Measurements from ENCODE around the gene FSD1L.

Gene FSD1L

GRCh38 chr9:105426657-105427056 lies 21.2 kb upstream of the FSD1L start:
- no peak overlapping the region for H3K9ac ChIP-seq (ENCODE audit: low read length)
- H3K4me2 ChIP-seq (ENCODE audit: low read depth, low read length): no peak overlapping the region
- no peak overlapping the region for H3K4me3 ChIP-seq (ENCODE audit: low read length)
- no peaks in the 10 kb centered on the region for H3K9me2 ChIP-seq (replicated peaks; ENCODE audit: insufficient read depth, low read length)
- H3F3A ChIP-seq (ENCODE audit: insufficient read depth, low read length): no peaks in the 10 kb centered on the region
- TF ChIP-seq CTCF (IDR thresholded peaks at IDR 0.05; ENCODE audit: low read length) (no peak), EZH2 (optimal IDR thresholded peaks at IDR 0.05; ENCODE audit: low read depth, low read length) (no peak), EZH2phosphoT487 (IDR thresholded peaks at IDR 0.05; ENCODE audit: low read length) (no peak)
- DNase-seq: no peak
- no peaks in the 10 kb centered on the region for H3K9me3 ChIP-seq (replicated peaks; ENCODE audit: insufficient read depth, low read length)
- no peaks in the 10 kb centered on the region for H3K27me3 ChIP-seq (replicated peaks; ENCODE audit: insufficient read depth, low read length)
- H3K27ac ChIP-seq (ENCODE audit: low read length): no peak overlapping the region
- H3K79me2 ChIP-seq (ENCODE audit: low read length): no peaks in the 10 kb centered on the region
- no peaks in the 10 kb centered on the region for H3K4me1 ChIP-seq (ENCODE audit: low read length)
- H4K20me1 ChIP-seq (ENCODE audit: insufficient read depth, low read length): no peaks in the 10 kb centered on the region
- H2AFZ ChIP-seq (ENCODE audit: low read length): no peak overlapping the region
- no peaks in the 10 kb centered on the region for H3K36me3 ChIP-seq (replicated peaks; ENCODE audit: insufficient read depth, low read length)

DNA sequence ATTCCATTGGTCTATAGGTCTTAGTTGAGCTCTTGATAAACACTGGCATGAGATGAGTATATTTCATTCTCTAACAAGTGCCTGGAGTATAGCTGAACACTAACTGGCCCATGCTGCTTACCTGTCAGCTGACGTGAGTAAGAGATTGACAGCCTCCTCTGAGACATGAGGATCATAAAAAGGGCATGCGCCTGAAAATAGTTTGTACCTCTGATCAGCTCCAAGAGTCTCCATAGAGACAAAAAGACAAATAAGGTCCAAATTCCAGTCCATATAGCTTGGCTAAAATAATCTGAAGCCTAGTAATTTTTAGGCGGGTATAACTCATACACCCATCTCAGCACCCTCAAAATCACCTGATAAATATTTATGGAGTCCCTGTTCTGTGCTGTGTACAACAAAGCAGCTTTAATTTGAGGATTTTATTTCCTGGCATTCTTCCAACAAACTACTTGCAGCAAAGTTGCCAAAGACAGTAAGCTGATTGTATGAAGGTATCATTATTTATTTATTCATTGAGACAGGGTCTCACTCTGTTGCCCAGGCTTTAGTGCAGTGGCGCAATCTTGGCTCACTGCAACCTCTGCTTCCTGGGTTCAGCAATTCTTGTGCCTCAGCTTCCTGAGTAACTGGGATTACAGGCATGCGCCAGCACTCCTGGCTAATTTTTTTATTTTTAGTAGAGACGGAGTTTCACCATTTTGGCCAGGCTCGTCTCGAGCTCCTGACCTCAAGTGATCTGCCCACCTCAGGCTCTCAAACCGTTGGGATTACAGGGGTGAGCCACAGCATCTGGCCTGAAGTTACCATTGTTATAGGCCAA lies 16.2 kb upstream of the FSD1L start:
- Histone ChIP-seq H3K36me3 (replicated peaks; ENCODE audit: insufficient read depth, low read length) (no peaks in the 10 kb centered on the region), H3K9me3 (replicated peaks; ENCODE audit: insufficient read depth, low read length) (no peaks in the 10 kb centered on the region), H4K20me1 (ENCODE audit: insufficient read depth, low read length) (no peaks in the 10 kb centered on the region), H3K4me2 (ENCODE audit: low read depth, low read length) (no peak overlapping the region), H3K27me3 (replicated peaks; ENCODE audit: insufficient read depth, low read length) (no peaks in the 10 kb centered on the region), H2AFZ (ENCODE audit: low read length) (no peak overlapping the region), H3F3A (ENCODE audit: insufficient read depth, low read length) (no peaks in the 10 kb centered on the region), H3K4me1 (ENCODE audit: low read length) (no peaks in the 10 kb centered on the region), H3K4me3 (ENCODE audit: low read length) (no peak overlapping the region), H3K9me2 (replicated peaks; ENCODE audit: insufficient read depth, low read length) (no peaks in the 10 kb centered on the region), H3K9ac (ENCODE audit: low read length) (no peak overlapping the region), H3K79me2 (ENCODE audit: low read length) (no peaks in the 10 kb centered on the region), H3K27ac (ENCODE audit: low read length) (no peak overlapping the region)
- TF ChIP-seq EZH2 (optimal IDR thresholded peaks at IDR 0.05; ENCODE audit: low read depth, low read length): no peak
- TF ChIP-seq CTCF (IDR thresholded peaks at IDR 0.05; ENCODE audit: low read length): no peak
- no peak for DNase-seq

- H3K4me3 ChIP-seq (ENCODE audit: low read length): no peak overlapping the region
- no peak for DNase-seq
- H3K79me2 ChIP-seq (ENCODE audit: low read length): no peaks in the 10 kb centered on the region
- no peak overlapping the region for H3K27ac ChIP-seq (ENCODE audit: low read length)
- H3K9me2 ChIP-seq (replicated peaks; ENCODE audit: insufficient read depth, low read length): no peaks in the 10 kb centered on the region
- H3K9ac ChIP-seq (ENCODE audit: low read length): no peak overlapping the region
- H3K27me3 ChIP-seq (replicated peaks; ENCODE audit: insufficient read depth, low read length): no peaks in the 10 kb centered on the region
- no peaks in the 10 kb centered on the region for H4K20me1 ChIP-seq (ENCODE audit: insufficient read depth, low read length)
- H3K4me2 ChIP-seq (ENCODE audit: low read depth, low read length): no peak overlapping the region
- no peak overlapping the region for H2AFZ ChIP-seq (ENCODE audit: low read length)
- H3K9me3 ChIP-seq (replicated peaks; ENCODE audit: insufficient read depth, low read length): no peaks in the 10 kb centered on the region
- no peaks in the 10 kb centered on the region for H3K36me3 ChIP-seq (replicated peaks; ENCODE audit: insufficient read depth, low read length)
- TF ChIP-seq EZH2 (optimal IDR thresholded peaks at IDR 0.05; ENCODE audit: low read depth, low read length) (no peak), CTCF (IDR thresholded peaks at IDR 0.05; ENCODE audit: low read length) (no peak), EZH2phosphoT487 (IDR thresholded peaks at IDR 0.05; ENCODE audit: low read length) (no peak)
- H3K4me1 ChIP-seq (ENCODE audit: low read length): no peaks in the 10 kb centered on the region
- H3F3A ChIP-seq (ENCODE audit: insufficient read depth, low read length): no peaks in the 10 kb centered on the region
These were observed 15.5 kb upstream of the FSD1L start for GRCh38 chr9:105432247-105432842.
